H9 (cell line): ENCODE results near the gene FBXL16. TPM values are rescaled to one million over a fixed set of nuclear protein-coding genes. Genes with fewer than 3 reads are reported as not detected.

Experiments
- DNase-seq: peaks from one replicate; pipeline ENCODE4 v3.0.0-alpha.2; 2017
- H2AFZ ChIP-seq: one replicate; pipeline ENCODE4 v1.6.1; 2013; ENCODE audit warnings: mild to moderate bottlenecking, low read length, control low read depth, moderate library complexity
- H2AK5ac ChIP-seq: 2 replicates; pipeline ENCODE4 v1.6.1; 2013; ENCODE audit warnings: low read length, control low read depth, mixed read lengths; ENCODE audit not compliant: insufficient read length
- H2BK120ac ChIP-seq: one replicate; pipeline ENCODE4 v1.6.1; 2013; ENCODE audit warnings: low read depth, mild to moderate bottlenecking, low read length, control low read depth, inconsistent platforms; ENCODE audit not compliant: poor library complexity, severe bottlenecking
- H2BK12ac ChIP-seq: 2 replicates; pipeline ENCODE4 v1.6.1; 2013; ENCODE audit warnings: low read length, control low read depth, mixed read lengths, low read depth; ENCODE audit not compliant: insufficient read length
- H2BK15ac ChIP-seq: 2 replicates; pipeline ENCODE4 v1.6.1; 2013; ENCODE audit warnings: low read depth, low read length, control low read depth
- H2BK20ac ChIP-seq: one replicate; pipeline ENCODE4 v1.6.1; 2013; ENCODE audit warnings: low read depth, mild to moderate bottlenecking, low read length, control low read depth, inconsistent platforms; ENCODE audit not compliant: poor library complexity, severe bottlenecking
- H2BK5ac ChIP-seq: 2 replicates; pipeline ENCODE4 v1.6.1; 2013; ENCODE audit warnings: low read length, control low read depth, mixed read lengths; ENCODE audit not compliant: insufficient read length
- H3K14ac ChIP-seq: 2 replicates; pipeline ENCODE4 v1.6.1; 2013; ENCODE audit warnings: low read length, control low read depth; ENCODE audit not compliant: insufficient read depth
- H3K18ac ChIP-seq: 2 replicates; pipeline ENCODE4 v1.6.1; 2013; ENCODE audit warnings: low read depth, mild to moderate bottlenecking, mixed read lengths, low read length, control low read depth; ENCODE audit not compliant: insufficient read length
- H3K23ac ChIP-seq: 2 replicates; pipeline ENCODE4 v1.6.1; 2013; ENCODE audit warnings: low read length, control low read depth, mixed read lengths, low read depth; ENCODE audit not compliant: insufficient read length
- H3K23me2 ChIP-seq: 2 replicates; pipeline ENCODE4 v1.6.1; 2013; ENCODE audit warnings: low read depth, mild to moderate bottlenecking, mixed read lengths, low read length, control low read depth; ENCODE audit not compliant: insufficient read length, poor library complexity, severe bottlenecking
- H3K27ac ChIP-seq: 2 replicates; pipeline ENCODE4 v1.5.1; 2013; ENCODE audit warnings: low read length, control low read depth, mixed read lengths, low read depth; ENCODE audit not compliant: insufficient read length
- H3K27me3 ChIP-seq: 2 replicates; pipeline ENCODE4 v1.6.1; 2013; ENCODE audit warnings: low read length, control low read depth, inconsistent platforms; ENCODE audit not compliant: insufficient read depth
- H3K4ac ChIP-seq: 2 replicates; pipeline ENCODE4 v1.6.1; 2013; ENCODE audit warnings: low read depth, mild to moderate bottlenecking, control low read depth, inconsistent platforms, low read length, moderate library complexity
- H3K4me1 ChIP-seq: 2 replicates; pipeline ENCODE4 v1.6.1; 2013; ENCODE audit warnings: low read length, control low read depth, inconsistent platforms; ENCODE audit not compliant: insufficient read depth
- H3K4me2 ChIP-seq: 2 replicates; pipeline ENCODE4 v1.6.1; 2013; ENCODE audit warnings: low read length, control low read depth, mixed read lengths; ENCODE audit not compliant: insufficient read length, insufficient read depth
- H3K56ac ChIP-seq: 2 replicates; pipeline ENCODE4 v1.6.1; 2013; ENCODE audit warnings: low read depth, mild to moderate bottlenecking, mixed read lengths, low read length, control low read depth; ENCODE audit not compliant: insufficient read length
- H3K79me1 ChIP-seq: 2 replicates; pipeline ENCODE4 v1.6.1; 2013; ENCODE audit warnings: low read depth, mild to moderate bottlenecking, moderate library complexity, low read length, control low read depth, inconsistent platforms; ENCODE audit not compliant: insufficient read depth, poor library complexity, severe bottlenecking
- H3K79me2 ChIP-seq: 2 replicates; pipeline ENCODE4 v1.6.1; 2013; ENCODE audit warnings: low read length, control low read depth, inconsistent platforms; ENCODE audit not compliant: insufficient read depth
- H3K9ac ChIP-seq: 2 replicates; pipeline ENCODE4 v1.6.1; 2013; ENCODE audit warnings: low read length, control low read depth, mixed read lengths; ENCODE audit not compliant: insufficient read length; ENCODE audit errors: extremely low read depth
- H3K9me3 ChIP-seq: one replicate; pipeline ENCODE4 v1.6.1; 2013; ENCODE audit warnings: low read depth, low read length, inconsistent platforms; ENCODE audit not compliant: control insufficient read depth
- H3T11ph ChIP-seq: one replicate; pipeline ENCODE4 v1.6.1; 2013; ENCODE audit warnings: mild to moderate bottlenecking, low read length, control low read depth, inconsistent platforms
- H4K20me1 ChIP-seq: one replicate; pipeline ENCODE4 v1.6.1; 2013; ENCODE audit not compliant: control insufficient read depth, insufficient read length, insufficient read depth
- H4K5ac ChIP-seq: 2 replicates; pipeline ENCODE4 v1.6.1; 2013; ENCODE audit warnings: low read depth, mild to moderate bottlenecking, mixed read lengths, low read length, control low read depth; ENCODE audit not compliant: insufficient read length
- H4K8ac ChIP-seq: replicated peaks from 2 replicates; pipeline ENCODE4 v1.6.1; 2013; ENCODE audit warnings: low read length, control low read depth, mixed read lengths, low read depth; ENCODE audit not compliant: insufficient read length
- H4K91ac ChIP-seq: 2 replicates; pipeline ENCODE4 v1.6.1; 2013; ENCODE audit warnings: low read depth, mild to moderate bottlenecking, moderate library complexity, mixed read lengths, low read length, control low read depth; ENCODE audit not compliant: insufficient read length
- H3K27ac Mint-ChIP-seq, 3 experiments: 2 replicates in 2 of 3; 3 replicates in 1 of 3; pipeline ENCODE4 v1.8.0; 2020 to 2021; ENCODE audit warnings: mixed read lengths in 3 of 3, mild to moderate bottlenecking in 1 of 3, moderate library complexity in 1 of 3
- H3K27me3 Mint-ChIP-seq: 2 replicates; pipeline ENCODE4 v1.8.0; 2021; ENCODE audit warnings: low read depth, mild to moderate bottlenecking, moderate library complexity, mixed read lengths
- H3K36me3 Mint-ChIP-seq, 3 experiments: 2 replicates in 2 of 3; 3 replicates in 1 of 3; pipeline ENCODE4 v1.8.0; 2020 to 2021; ENCODE audit warnings: low read depth in 3 of 3, mixed read lengths in 3 of 3; ENCODE audit not compliant: insufficient read depth in 1 of 3
- H3K4me1 Mint-ChIP-seq, 2 experiments: 2 replicates each; pipeline ENCODE4 v1.8.0; 2020; ENCODE audit warnings: mixed read lengths in 2 of 2
- H3K4me3 Mint-ChIP-seq, 2 experiments: 2 replicates in 1 of 2; 3 replicates in 1 of 2; pipeline ENCODE4 v1.8.0; 2020 to 2021; ENCODE audit warnings: mild to moderate bottlenecking in 2 of 2, mixed read lengths in 2 of 2, moderate library complexity in 1 of 2
- H3K9me3 Mint-ChIP-seq, 2 experiments: 2 replicates in 1 of 2; 3 replicates in 1 of 2; pipeline ENCODE4 v1.8.0; 2020; ENCODE audit warnings: mild to moderate bottlenecking in 2 of 2, mixed read lengths in 2 of 2, moderate library complexity in 1 of 2
- WGBS: extraction: QIAGEN DNeasy Blood & Tissue Kit; methylation state at CpG from one replicate; pipeline ENCODE4 v1.1.7; 2013; ENCODE audit warnings: missing lambda C conversion rate, low lambda C conversion rate, mixed read lengths; ENCODE audit not compliant: insufficient read length; ENCODE audit errors: extremely low coverage; 5-methylcytosine and 5-hydroxymethylcytosine counted together
- total RNA-seq: library from RNA; stranded (reverse); gene quantifications from 2 replicates; pipeline ENCODE4 v1.2.1, GENCODE V29; 2021
- TF ChIP-seq, protein P1 (sequence below): fragments of 200-600 bp; sonication (generic); conservative IDR thresholded peaks from 3 replicates; pipeline ENCODE4 v1.8.0; 2021; ENCODE audit warnings: antibody characterized with exemption, mild to moderate bottlenecking

FBXL16 gene
- total RNA-seq, 1 experiment from 2014 or later = 9.6 TPM

DNA sequence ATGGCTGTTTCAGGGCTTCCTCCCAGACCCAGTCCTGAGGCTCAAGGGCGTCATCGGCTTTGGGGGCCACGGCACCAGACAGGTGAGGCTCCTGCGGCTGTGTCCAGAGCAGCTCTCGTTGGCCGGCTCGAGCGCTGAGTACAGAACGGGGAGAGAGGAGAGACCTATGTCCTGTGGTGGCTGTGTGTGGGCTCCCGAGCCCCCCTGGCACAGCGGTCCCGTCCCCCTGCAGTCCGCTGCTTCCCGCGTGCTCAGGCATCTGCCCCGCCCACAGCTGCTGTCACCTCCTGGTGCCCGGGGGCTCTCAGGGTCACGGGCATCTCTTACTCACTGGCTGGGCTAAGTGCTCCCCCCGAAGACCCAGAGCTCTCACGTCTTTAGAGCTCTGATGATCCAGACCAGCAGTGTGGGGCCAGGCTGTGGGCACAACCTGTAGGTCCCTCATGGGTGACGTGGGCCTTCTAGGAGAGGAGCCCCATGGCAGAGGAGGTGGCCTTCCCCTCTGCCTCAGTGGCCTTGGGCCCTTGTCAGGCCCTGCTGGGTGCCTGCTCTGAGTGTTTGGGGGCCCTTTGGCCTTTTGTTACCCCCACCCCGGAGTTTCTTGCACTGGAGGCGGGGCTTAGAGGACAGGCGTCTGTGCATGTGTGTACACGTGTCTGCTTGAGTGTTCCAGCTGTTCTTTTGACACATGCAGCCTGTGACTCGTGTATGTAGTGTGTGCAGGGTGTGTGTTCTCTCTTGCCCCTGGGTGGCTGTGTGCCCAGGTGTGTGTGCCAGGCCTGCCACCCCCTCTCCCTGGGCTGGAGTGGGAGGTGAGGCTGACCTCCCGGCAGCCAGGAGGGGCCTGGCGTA lies 52.9 kb downstream of the FBXL16 start:
- Mint-ChIP-seq H3K4me1 (peaks cover 0 to 9% of the 10 kb centered on the region in 2 experiments; a peak in 2 of 4 replicates), H3K27me3 (no peaks in the 10 kb centered on the region), H3K27ac (no peak overlapping the region), H3K9me3 (no peaks in the 10 kb centered on the region), H3K4me3 (no peak overlapping the region), H3K36me3 (no peaks in the 10 kb centered on the region)
- Histone ChIP-seq H4K20me1 (no peaks in the 10 kb centered on the region), H3K14ac (no peak overlapping the region; the same call in 1 of the 2 replicates), H3K23me2 (peaks cover 9% of the 10 kb centered on the region), H2BK120ac (no peak overlapping the region), H3K56ac (no peak overlapping the region), H3K27ac (no peak overlapping the region), H3K79me2 (no peaks in the 10 kb centered on the region), H3K79me1 (no peaks in the 10 kb centered on the region), H3K9ac (no peak overlapping the region), H3K4me1 (no peaks in the 10 kb centered on the region), H3K4me2 (no peak overlapping the region), H4K8ac (no peak overlapping the region), H2AFZ (no peak overlapping the region), H2BK12ac (no peak overlapping the region), H2BK15ac (no peak overlapping the region), H3K27me3 (no peaks in the 10 kb centered on the region), H2BK20ac (no peak overlapping the region), H4K5ac (no peak overlapping the region), H3K9me3 (no peaks in the 10 kb centered on the region), H3T11ph (no peak overlapping the region), H3K18ac (no peak overlapping the region), H3K23ac (no peak overlapping the region), H4K91ac (no peak overlapping the region), H2BK5ac (no peak overlapping the region), H3K4ac (no peak overlapping the region), H2AK5ac (no peak overlapping the region)
- TF ChIP-seq, protein P1, sequence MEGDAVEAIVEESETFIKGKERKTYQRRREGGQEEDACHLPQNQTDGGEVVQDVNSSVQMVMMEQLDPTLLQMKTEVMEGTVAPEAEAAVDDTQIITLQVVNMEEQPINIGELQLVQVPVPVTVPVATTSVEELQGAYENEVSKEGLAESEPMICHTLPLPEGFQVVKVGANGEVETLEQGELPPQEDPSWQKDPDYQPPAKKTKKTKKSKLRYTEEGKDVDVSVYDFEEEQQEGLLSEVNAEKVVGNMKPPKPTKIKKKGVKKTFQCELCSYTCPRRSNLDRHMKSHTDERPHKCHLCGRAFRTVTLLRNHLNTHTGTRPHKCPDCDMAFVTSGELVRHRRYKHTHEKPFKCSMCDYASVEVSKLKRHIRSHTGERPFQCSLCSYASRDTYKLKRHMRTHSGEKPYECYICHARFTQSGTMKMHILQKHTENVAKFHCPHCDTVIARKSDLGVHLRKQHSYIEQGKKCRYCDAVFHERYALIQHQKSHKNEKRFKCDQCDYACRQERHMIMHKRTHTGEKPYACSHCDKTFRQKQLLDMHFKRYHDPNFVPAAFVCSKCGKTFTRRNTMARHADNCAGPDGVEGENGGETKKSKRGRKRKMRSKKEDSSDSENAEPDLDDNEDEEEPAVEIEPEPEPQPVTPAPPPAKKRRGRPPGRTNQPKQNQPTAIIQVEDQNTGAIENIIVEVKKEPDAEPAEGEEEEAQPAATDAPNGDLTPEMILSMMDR = no peak
- WGBS = no CpG with 5 or more reads among the region's 28 CpGs
- DNase-seq = no peak
